ENCODE measurements around the gene RABEPK. TPM values are rescaled to one million over a fixed set of nuclear protein-coding genes. Genes with fewer than 3 reads are reported as not detected.

RABEPK gene
- total and polyA plus RNA-seq, 10 of the 15 experiments (the other 5 are each of a cell fraction or from before 2014, with no cell fraction given) = 26.9 to 59.8 (median 39.4) TPM

DNA sequence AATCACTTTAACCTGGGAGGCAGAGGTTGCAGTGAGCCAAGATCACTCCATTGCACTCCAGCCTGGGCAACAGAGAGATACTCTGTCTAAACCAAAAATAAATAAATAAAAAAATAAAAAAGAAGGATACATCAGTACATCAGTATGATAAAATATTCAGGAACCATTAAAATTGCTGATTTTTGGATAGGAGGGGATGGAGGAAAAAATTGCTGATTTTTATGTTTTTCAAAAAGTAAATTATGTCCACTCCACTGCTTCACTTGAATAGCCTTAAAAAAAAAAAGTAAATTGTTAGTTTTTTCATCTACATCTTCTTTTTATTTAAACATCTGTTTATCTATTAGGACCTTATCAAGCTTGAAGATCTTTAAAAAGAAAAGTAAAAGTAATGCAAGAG is 53.9 kb downstream of the RABEPK start:
- intact Hi-C loops (cut with micrococcal nuclease; ENCODE audit: unreplicated experiment) = no loop called here
- Histone ChIP-seq H3K9me3 (replicated peaks; ENCODE audit: control insufficient read depth, insufficient read depth, low read length) (no peaks in the 10 kb centered on the region), H3K4me1 (ENCODE audit: control insufficient read depth, insufficient read depth, low read length) (no peaks in the 10 kb centered on the region; the same call in 1 of the 2 replicates), H3K27ac (ENCODE audit: control insufficient read depth, insufficient read depth) (no peak overlapping the region), H3K36me3 (ENCODE audit: control insufficient read depth in 2 of 2, insufficient read depth in 2 of 2, low read length in 1 of 2) (no peaks in the 10 kb centered on the region), H3K79me2 (ENCODE audit: control insufficient read depth, insufficient read depth, low read length) (no peaks in the 10 kb centered on the region), H4K20me1 (ENCODE audit: control insufficient read depth, insufficient read depth) (no peaks in the 10 kb centered on the region), H2AFZ (ENCODE audit: control insufficient read depth, low read depth, low read length) (no peak overlapping the region), H3K27me3 (replicated peaks in 1 of 2; ENCODE audit: control insufficient read depth in 2 of 2, insufficient read depth in 2 of 2, low read length in 1 of 2) (no peaks in the 10 kb centered on the region), H3K9ac (ENCODE audit: control insufficient read depth, insufficient read depth, low read length) (no peak overlapping the region), H3K4me2 (ENCODE audit: control insufficient read depth, insufficient read depth) (no peak overlapping the region), H3K4me3 (no peak overlapping the region)
- no peak for DNase-seq (ENCODE audit: low read depth, low spot score)
- BruUV-seq (replicated peaks) = no TSS peak
- ATAC-seq = no peak
- ChIA-PET SMC1A (ENCODE audit: uncharacterized antibody, unreplicated experiment) (interaction anchor here (0.7 kb wide), 1 partner anchor 108 kb away, joined by 3 read pairs; no protein-coding TSS in a partner anchor), CTCF (no interaction called here), POLR2A (interaction anchor here (0.7 kb wide), 1 partner anchor 815 kb away, joined by 3 read pairs; no protein-coding TSS in a partner anchor), RAD21 (ENCODE audit: unreplicated experiment) (no interaction called here)
- in situ Hi-C loops (cut with MboI) = no loop called here
- FAIRE-seq = no peak
- TF ChIP-seq EZH2 (IDR thresholded peaks at IDR 0.05; ENCODE audit: borderline replicate concordance, control insufficient read depth, low read depth, low read length) (no peak), HCFC1 (IDR thresholded peaks at IDR 0.05; ENCODE audit: low read length) (no peak), SUZ12 (IDR thresholded peaks at IDR 0.05; ENCODE audit: unreplicated experiment) (no peak), RELA (IDR thresholded peaks at IDR 0.05; ENCODE audit: borderline replicate concordance, partially characterized antibody) (no peak), JUNB (IDR thresholded peaks at IDR 0.05) (no peak), MTA2 (IDR thresholded peaks at IDR 0.05; ENCODE audit: low read depth) (no peak), PAX8 (IDR thresholded peaks at IDR 0.05) (no peak), MXI1 (IDR thresholded peaks at IDR 0.05; ENCODE audit: low read depth, low read length) (no peak), ZNF384 (IDR thresholded peaks at IDR 0.05; ENCODE audit: borderline replicate concordance, low read depth, low read length) (no peak), SREBF2 (IDR thresholded peaks at IDR 0.05; ENCODE audit: low read length) (no peak), ZZZ3 (IDR thresholded peaks at IDR 0.05; ENCODE audit: control insufficient read depth, insufficient read length, low read depth) (no peak), SPI1 (IDR thresholded peaks at IDR 0.05; ENCODE audit: borderline replicate concordance, insufficient read depth, low read depth, low read length) (no peak)
